Measurements from ENCODE around the gene RALGDS. TPM values are rescaled to one million over a fixed set of nuclear protein-coding genes. Genes with fewer than 3 reads are reported as not detected.

RALGDS gene
- total RNA-seq, 1 donor from 2014 or later: 66.3 TPM

DNA sequence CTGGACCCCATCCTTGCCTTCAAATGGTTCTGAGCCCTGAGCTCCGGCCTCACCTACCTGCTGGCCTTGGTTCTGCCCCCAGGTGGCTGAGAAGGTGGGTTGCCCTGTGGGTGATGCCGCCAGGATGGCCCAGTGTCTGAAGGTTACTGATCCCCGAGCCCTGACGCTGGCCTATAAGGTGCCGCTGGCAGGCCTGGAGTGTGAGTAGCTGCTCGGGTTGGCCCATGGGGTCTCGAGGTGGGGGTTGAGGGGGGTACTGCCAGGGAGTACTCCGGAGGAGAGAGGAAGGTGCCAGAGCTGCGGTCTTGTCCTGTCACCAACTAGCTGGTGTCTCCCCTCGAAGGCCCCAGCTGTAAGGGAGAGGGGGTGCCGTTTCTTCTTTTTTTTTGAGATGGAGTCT, 54.0 kb downstream of the RALGDS start:
- H3K4me1 ChIP-seq: no peaks in the 10 kb centered on the region
- intact Hi-C loops (cut with DNase I): no loop called here
- no peaks in the 10 kb centered on the region for H3K36me3 ChIP-seq
- no peaks in the 10 kb centered on the region for H3K9me3 ChIP-seq
- no peak overlapping the region for H3K27ac ChIP-seq
- TF ChIP-seq, protein P1, sequence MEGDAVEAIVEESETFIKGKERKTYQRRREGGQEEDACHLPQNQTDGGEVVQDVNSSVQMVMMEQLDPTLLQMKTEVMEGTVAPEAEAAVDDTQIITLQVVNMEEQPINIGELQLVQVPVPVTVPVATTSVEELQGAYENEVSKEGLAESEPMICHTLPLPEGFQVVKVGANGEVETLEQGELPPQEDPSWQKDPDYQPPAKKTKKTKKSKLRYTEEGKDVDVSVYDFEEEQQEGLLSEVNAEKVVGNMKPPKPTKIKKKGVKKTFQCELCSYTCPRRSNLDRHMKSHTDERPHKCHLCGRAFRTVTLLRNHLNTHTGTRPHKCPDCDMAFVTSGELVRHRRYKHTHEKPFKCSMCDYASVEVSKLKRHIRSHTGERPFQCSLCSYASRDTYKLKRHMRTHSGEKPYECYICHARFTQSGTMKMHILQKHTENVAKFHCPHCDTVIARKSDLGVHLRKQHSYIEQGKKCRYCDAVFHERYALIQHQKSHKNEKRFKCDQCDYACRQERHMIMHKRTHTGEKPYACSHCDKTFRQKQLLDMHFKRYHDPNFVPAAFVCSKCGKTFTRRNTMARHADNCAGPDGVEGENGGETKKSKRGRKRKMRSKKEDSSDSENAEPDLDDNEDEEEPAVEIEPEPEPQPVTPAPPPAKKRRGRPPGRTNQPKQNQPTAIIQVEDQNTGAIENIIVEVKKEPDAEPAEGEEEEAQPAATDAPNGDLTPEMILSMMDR (IDR thresholded peaks at IDR 0.05): no peak
- ATAC-seq (no peak), DNase-seq (no peak)
- H3K4me3 ChIP-seq: no peak overlapping the region
- H3K27me3 ChIP-seq: no peaks in the 10 kb centered on the region

DNA sequence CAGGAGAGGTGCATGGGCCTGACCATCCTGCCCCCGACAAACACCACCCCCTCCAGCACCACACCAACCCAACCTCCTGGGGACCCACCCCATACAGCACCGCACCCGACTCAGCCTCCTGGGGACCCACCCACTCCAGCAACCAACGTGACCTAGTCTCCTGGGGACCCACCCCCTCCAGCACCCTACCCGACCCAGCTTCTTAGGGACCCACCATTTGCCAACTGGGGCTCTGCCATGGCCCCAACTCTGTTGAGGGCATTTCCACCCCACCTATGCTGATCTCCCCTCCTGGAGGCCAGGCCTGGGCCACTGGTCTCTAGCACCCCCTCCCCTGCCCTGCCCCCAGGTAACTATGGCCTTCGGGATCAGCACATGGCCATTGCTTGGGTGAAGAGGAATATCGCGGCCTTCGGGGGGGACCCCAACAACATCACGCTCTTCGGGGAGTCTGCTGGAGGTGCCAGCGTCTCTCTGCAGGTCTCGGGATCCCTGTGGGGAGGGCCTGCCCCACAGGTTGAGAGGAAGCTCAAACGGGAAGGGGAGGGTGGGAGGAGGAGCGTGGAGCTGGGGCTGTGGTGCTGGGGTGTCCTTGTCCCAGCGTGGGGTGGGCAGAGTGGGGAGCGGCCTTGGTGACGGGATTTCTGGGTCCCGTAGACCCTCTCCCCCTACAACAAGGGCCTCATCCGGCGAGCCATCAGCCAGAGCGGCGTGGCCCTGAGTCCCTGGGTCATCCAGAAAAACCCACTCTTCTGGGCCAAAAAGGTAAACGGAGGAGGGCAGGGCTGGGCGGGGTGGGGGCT, 54.7 kb downstream of the RALGDS start:
- DNase-seq: no peak
- no peaks in the 10 kb centered on the region for H3K36me3 ChIP-seq
- H3K27me3 ChIP-seq: no peaks in the 10 kb centered on the region
- TF ChIP-seq, protein P1 (IDR thresholded peaks at IDR 0.05): no peak
- no peak for ATAC-seq
- H3K27ac ChIP-seq: no peak overlapping the region
- no peaks in the 10 kb centered on the region for H3K9me3 ChIP-seq
- no peaks in the 10 kb centered on the region for H3K4me1 ChIP-seq
- intact Hi-C loops (cut with DNase I): no loop called here
- no peak overlapping the region for H3K4me3 ChIP-seq

DNA sequence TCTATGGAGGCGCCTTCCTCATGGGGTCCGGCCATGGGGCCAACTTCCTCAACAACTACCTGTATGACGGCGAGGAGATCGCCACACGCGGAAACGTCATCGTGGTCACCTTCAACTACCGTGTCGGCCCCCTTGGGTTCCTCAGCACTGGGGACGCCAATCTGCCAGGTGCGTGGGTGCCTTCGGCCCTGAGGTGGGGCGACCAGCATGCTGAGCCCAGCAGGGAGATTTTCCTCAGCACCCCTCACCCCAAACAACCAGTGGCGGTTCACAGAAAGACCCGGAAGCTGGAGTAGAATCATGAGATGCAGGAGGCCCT, 56.0 kb downstream of the RALGDS start:
- DNase-seq: no peak
- TF ChIP-seq, protein P1 (IDR thresholded peaks at IDR 0.05): no peak
- Histone ChIP-seq H3K27me3 (no peaks in the 10 kb centered on the region), H3K36me3 (no peaks in the 10 kb centered on the region), H3K9me3 (no peaks in the 10 kb centered on the region), H3K4me1 (no peaks in the 10 kb centered on the region), H3K4me3 (no peak overlapping the region), H3K27ac (no peak overlapping the region)
- intact Hi-C loops (cut with DNase I): no loop called here
- ATAC-seq: no peak

DNA sequence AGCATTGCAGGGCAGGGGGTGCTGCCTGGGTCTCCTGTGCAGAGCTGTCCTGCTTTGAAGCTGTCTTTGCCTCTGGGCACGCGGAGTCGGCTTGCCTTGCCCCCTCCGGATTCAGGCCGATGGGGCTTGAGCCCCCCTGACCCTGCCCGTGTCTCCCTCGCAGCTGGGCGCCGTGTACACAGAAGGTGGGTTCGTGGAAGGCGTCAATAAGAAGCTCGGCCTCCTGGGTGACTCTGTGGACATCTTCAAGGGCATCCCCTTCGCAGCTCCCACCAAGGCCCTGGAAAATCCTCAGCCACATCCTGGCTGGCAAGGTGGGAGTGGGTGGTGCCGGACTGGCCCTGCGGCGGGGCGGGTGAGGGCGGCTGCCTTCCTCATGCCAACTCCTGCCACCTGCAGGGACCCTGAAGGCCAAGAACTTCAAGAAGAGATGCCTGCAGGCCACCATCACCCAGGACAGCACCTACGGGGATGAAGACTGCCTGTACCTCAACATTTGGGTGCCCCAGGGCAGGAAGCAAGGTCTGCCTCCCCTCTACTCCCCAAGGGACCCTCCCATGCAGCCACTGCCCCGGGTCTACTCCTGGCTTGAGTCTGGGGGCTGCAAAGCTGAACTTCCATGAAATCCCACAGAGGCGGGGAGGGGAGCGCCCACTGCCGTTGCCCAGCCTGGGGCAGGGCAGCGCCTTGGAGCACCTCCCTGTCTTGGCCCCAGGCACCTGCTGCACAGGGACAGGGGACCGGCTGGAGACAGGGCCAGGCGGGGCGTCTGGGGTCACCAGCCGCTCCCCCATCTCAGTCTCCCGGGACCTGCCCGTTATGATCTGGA, 56.6 kb downstream of the RALGDS start:
- DNase-seq: no peak

DNA sequence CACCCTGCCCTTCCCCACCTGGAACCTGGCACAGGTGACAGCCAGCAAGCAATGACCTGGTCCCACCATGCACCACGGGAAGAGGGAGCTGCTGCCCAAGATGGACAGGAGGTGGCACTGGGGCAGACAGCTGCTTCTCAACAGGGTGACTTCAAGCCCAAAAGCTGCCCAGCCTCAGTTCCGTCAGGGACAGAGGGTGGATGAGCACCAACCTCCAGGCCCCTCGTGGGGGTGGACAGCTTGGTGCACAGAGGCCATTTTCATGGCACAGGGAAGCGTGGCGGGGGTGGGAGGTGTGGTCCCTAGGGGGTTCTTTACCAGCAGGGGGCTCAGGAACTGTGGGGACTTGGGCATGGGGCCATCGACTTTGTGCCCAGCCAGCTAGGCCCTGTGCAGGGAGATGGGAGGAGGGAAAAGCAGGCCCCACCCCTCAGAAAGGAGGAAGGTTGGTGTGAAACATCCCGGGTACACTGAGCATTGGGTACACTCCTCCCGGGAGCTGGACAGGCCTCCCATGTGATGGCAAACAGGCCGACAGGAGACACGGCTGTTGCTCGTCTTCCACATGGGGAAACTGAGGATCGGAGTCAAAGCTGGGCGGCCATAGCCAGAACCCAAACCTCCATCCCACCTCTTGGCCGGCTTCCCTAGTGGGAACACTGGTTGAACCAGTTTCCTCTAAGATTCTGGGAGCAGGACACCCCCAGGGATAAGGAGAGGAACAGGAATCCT, 57.4 kb downstream of the RALGDS start:
- TF ChIP-seq, protein P1 (IDR thresholded peaks at IDR 0.05): no peak
- Histone ChIP-seq H3K27me3 (no peaks in the 10 kb centered on the region), H3K36me3 (no peaks in the 10 kb centered on the region), H3K27ac (no peak overlapping the region), H3K4me1 (no peaks in the 10 kb centered on the region), H3K4me3 (no peak overlapping the region), H3K9me3 (no peaks in the 10 kb centered on the region)
- DNase-seq (no peak), ATAC-seq (no peak)
- intact Hi-C loops (cut with DNase I): no loop called here

More for the DNA sequence above, 56.6 kb downstream of the RALGDS start:
- no peaks in the 10 kb centered on the region for H3K27me3 ChIP-seq
- no peak for ATAC-seq
- intact Hi-C loops (cut with DNase I): no loop called here
- H3K27ac ChIP-seq: no peak overlapping the region
- H3K9me3 ChIP-seq: no peaks in the 10 kb centered on the region
- H3K4me3 ChIP-seq: no peak overlapping the region
- no peaks in the 10 kb centered on the region for H3K4me1 ChIP-seq
- no peaks in the 10 kb centered on the region for H3K36me3 ChIP-seq
- TF ChIP-seq, protein P1 (IDR thresholded peaks at IDR 0.05): no peak

Data from upper lobe of right lung (tissue), 1 donor.